ENCODE results near the gene PDHA1. TPM values are rescaled to one million over a fixed set of nuclear protein-coding genes. Genes with fewer than 3 reads are reported as not detected.

The PDHA1 gene
- total and polyA plus RNA-seq, 2 experiments from 2014 or later = 77.3 to 257 TPM

- H3K79me2 ChIP-seq (replicated peaks; ENCODE audit: insufficient read depth) = no peaks in the 10 kb centered on the region
- H3K4me1 ChIP-seq (ENCODE audit: insufficient read depth) = no peaks in the 10 kb centered on the region
- no peaks in the 10 kb centered on the region for H4K20me1 ChIP-seq (replicated peaks; ENCODE audit: insufficient read depth)
- Mint-ChIP-seq H3K4me1 (0 out of 3 replicates have a peak, but pooled peaks cover 2% of the 10 kb centered on the region), H3K27me3 (ENCODE audit: insufficient read depth, low read depth, poor library complexity) (peaks cover 7% of the 10 kb centered on the region), H3K27ac (no peak overlapping the region), H3K4me3 (no peak overlapping the region), H3K9me3 (no peaks in the 10 kb centered on the region; the same call in 2 of the 3 replicates), H3K36me3 (ENCODE audit: low read depth) (peaks cover 12% of the 10 kb centered on the region; the same call in 2 of the 3 replicates)
- no peak overlapping the region for H3K27ac ChIP-seq (ENCODE audit: low read depth)
- ATAC-seq (no peak), DNase-seq (ENCODE audit: low spot score) (no peak)
- no peak overlapping the region for H3K4me2 ChIP-seq
- H3F3A ChIP-seq (replicated peaks; ENCODE audit: low read depth) = no peaks in the 10 kb centered on the region
- no peak for TF ChIP-seq ETS1 (IDR thresholded peaks at IDR 0.05)
- TF ChIP-seq NANOG (IDR thresholded peaks at IDR 0.05; ENCODE audit: borderline replicate concordance) = no peak
- no peak for TF ChIP-seq JUNB (IDR thresholded peaks at IDR 0.05; ENCODE audit: unreplicated experiment)
- no peak for TF ChIP-seq ZNF331 (CRISPR knock-in tag; IDR thresholded peaks at IDR 0.05; ENCODE audit: low read depth)
- no peak for TF ChIP-seq REST (IDR thresholded peaks at IDR 0.05; ENCODE audit: unreplicated experiment)
- TF ChIP-seq STAT1 (IDR thresholded peaks at IDR 0.05; ENCODE audit: unreplicated experiment) = no peak
- TF ChIP-seq CREB1 (CRISPR knock-in tag; IDR thresholded peaks at IDR 0.05; ENCODE audit: low read depth) = no peak
- no peak for TF ChIP-seq CTCF (conservative IDR thresholded peaks at IDR 0.05; ENCODE audit: low read depth in 2 of 2)
- TF ChIP-seq POLR2AphosphoS5 (IDR thresholded peaks at IDR 0.05; ENCODE audit: low read depth) = no peak
- no peak for TF ChIP-seq ZNF114 (CRISPR knock-in tag; IDR thresholded peaks at IDR 0.05)
- TF ChIP-seq ZNF462 (CRISPR knock-in tag; IDR thresholded peaks at IDR 0.05) = no peak
- TF ChIP-seq EZH2phosphoT487 (IDR thresholded peaks at IDR 0.05; ENCODE audit: unreplicated experiment) = no peak
- TF ChIP-seq EZH2 (IDR thresholded peaks at IDR 0.05; ENCODE audit: low read depth, unreplicated experiment) = no peak
- no peak overlapping the region for H2AFZ ChIP-seq
- H3K4me3 ChIP-seq = no peak overlapping the region
- H3K27me3 ChIP-seq (ENCODE audit: insufficient read depth) = 0 out of 2 replicates have a peak, but pooled peaks cover 3% of the 10 kb centered on the region
- no peaks in the 10 kb centered on the region for H3K36me3 ChIP-seq (ENCODE audit: insufficient read depth)
- H3K9me2 ChIP-seq (ENCODE audit: insufficient read depth) = no peaks in the 10 kb centered on the region
These were observed 26.3 kb downstream of the PDHA1 start for GRCh38 chrX:19370061-19370460.

Data from GM23338 (cell line).